Measurements from ENCODE around the gene TAS2R4.
"Not testable (repeated sequence)": the region's sequence is repeated elsewhere in the genome, so short reads cannot be mapped to it uniquely, and the experiment has no call there.

Gene TAS2R4

GRCh38 chr7:141776374-141776773 lies at the start of gene TAS2R4:
TAS2R4 (plus strand) TSS chr7:141776674; CDS start chr7:141778489, 1,815 bp downstream.
- no peak for DNase-seq

GRCh38 chr7:141729020-141729419 lies 47.5 kb upstream of the TAS2R4 start:
- DNase-seq = no peak

- no peak for DNase-seq
These were observed 44.9 kb upstream of the TAS2R4 start for GRCh38 chr7:141731476-141732149.

- peak; percentile 69 for DNase-seq
These were observed 39.2 kb upstream of the TAS2R4 start for GRCh38 chr7:141737118-141737835.

GRCh38 chr7:141737836-141738591 lies 38.5 kb upstream of the TAS2R4 start, which contains the start of gene SSBP1:
SSBP1 (plus strand) TSS chr7:141738358; CDS start chr7:141739167, 809 bp downstream.
- peak; percentile 99 for DNase-seq

GRCh38 chr7:141738592-141739013 lies 37.9 kb upstream of the TAS2R4 start:
- no peak for DNase-seq

GRCh38 chr7:141739250-141739649 lies 37.2 kb upstream of the TAS2R4 start:
- no peak for DNase-seq

- DNase-seq = no peak
These were observed 34.2 kb upstream of the TAS2R4 start for GRCh38 chr7:141742229-141742628.

- DNase-seq = no peak
These were observed 32.3 kb upstream of the TAS2R4 start for GRCh38 chr7:141744131-141744530.

GRCh38 chr7:141748396-141748795 lies 28.1 kb upstream of the TAS2R4 start:
- no peak for DNase-seq

- not testable (repeated sequence) for DNase-seq
These were observed 24.6 kb upstream of the TAS2R4 start for GRCh38 chr7:141751904-141752303.

GRCh38 chr7:141752634-141753033 lies 23.8 kb upstream of the TAS2R4 start:
- DNase-seq = no peak

GRCh38 chr7:141754939-141755338 lies 21.5 kb upstream of the TAS2R4 start:
- DNase-seq = peak; percentile 35

GRCh38 chr7:141763797-141764196 lies 12.7 kb upstream of the TAS2R4 start, which contains the start of gene TAS2R3:
TAS2R3 (plus strand) TSS chr7:141764097; CDS start chr7:141764159, 62 bp downstream.
- no peak for DNase-seq

- DNase-seq = not testable (repeated sequence)
These were observed 6.3 kb upstream of the TAS2R4 start for GRCh38 chr7:141770083-141770583.

GRCh38 chr7:141785706-141786552 lies 9.5 kb downstream of the TAS2R4 start:
- DNase-seq = peak; percentile 42

GRCh38 chr7:141788296-141788695 lies 11.8 kb downstream of the TAS2R4 start:
- no peak for DNase-seq

GRCh38 chr7:141789917-141790316 lies 13.4 kb downstream of the TAS2R4 start, which contains the start of gene TAS2R5:
TAS2R5 (plus strand) TSS chr7:141790217; CDS start chr7:141790362, 145 bp downstream.
- DNase-seq = no peak

- DNase-seq = no peak
These were observed 16.1 kb downstream of the TAS2R4 start for GRCh38 chr7:141792526-141792925.

- DNase-seq = no peak
These were observed 43.6 kb downstream of the TAS2R4 start for GRCh38 chr7:141820067-141820466.

GRCh38 chr7:141822432-141822831 lies 46.0 kb downstream of the TAS2R4 start:
- DNase-seq = not testable (repeated sequence)
